Thymus (tissue), 11 donors: ENCODE results near the gene ATP5F1C. TPM values are rescaled to one million over a fixed set of nuclear protein-coding genes. Genes with fewer than 3 reads are reported as not detected.

Source experiments
- DNase-seq, 9 donors: peaks; one replicate each; pipeline ENCODE4 v3.0.0-alpha.2; 2013; ENCODE audit warnings: low spot score in 9 of 9, low read depth in 6 of 9, missing footprints in 1 of 9
- H3K27ac ChIP-seq, 2 donors: one replicate each; pipeline ENCODE4 v1.5.1; 2013; ENCODE audit warnings: control low read depth in 1 of 2, low read depth in 1 of 2, low read length in 1 of 2, mild to moderate bottlenecking in 1 of 2, moderate library complexity in 1 of 2
- H3K27me3 ChIP-seq, 2 donors: one replicate each; pipeline ENCODE4 v1.5.1; 2013; ENCODE audit warnings: low read length in 1 of 2; ENCODE audit not compliant: control insufficient read depth in 2 of 2, insufficient read depth in 1 of 2
- H3K36me3 ChIP-seq, 2 donors: one replicate each; pipeline ENCODE4 v1.5.1; 2013; ENCODE audit warnings: low read length in 1 of 2, mild to moderate bottlenecking in 1 of 2, moderate library complexity in 1 of 2; ENCODE audit not compliant: control insufficient read depth in 2 of 2, insufficient read depth in 2 of 2
- H3K4me1 ChIP-seq, 2 donors: one replicate each; pipeline ENCODE4 v1.5.1; 2013; ENCODE audit warnings: low read length in 2 of 2; ENCODE audit not compliant: control insufficient read depth in 2 of 2, insufficient read depth in 2 of 2
- H3K4me3 ChIP-seq, 2 donors: one replicate each; pipeline ENCODE4 v1.5.1; 2013; ENCODE audit warnings: low read length in 2 of 2, control low read depth in 1 of 2, mild to moderate bottlenecking in 1 of 2
- H3K9me3 ChIP-seq, 2 donors: one replicate each; pipeline ENCODE4 v1.5.1; 2013; ENCODE audit warnings: low read length in 1 of 2, mild to moderate bottlenecking in 1 of 2; ENCODE audit not compliant: control insufficient read depth in 2 of 2, insufficient read depth in 1 of 2
- WGBS: extraction: QIAGEN DNeasy Blood & Tissue Kit; methylation state at CpG from one replicate; pipeline ENCODE4 v1.1.7; 2013; 5-methylcytosine and 5-hydroxymethylcytosine counted together
- polyA plus RNA-seq: library from polyadenylated mRNA; stranded (reverse); fragments of 200-250 nt; gene quantifications from one replicate; pipeline ENCODE4 v1.2.3, GENCODE V29; 2013
- total RNA-seq: library from RNA; stranded (reverse); fragments of 120-200 nt; gene quantifications from one replicate; pipeline ENCODE4 v1.2.4, GENCODE V29; 2013
- donor health status: healthy.

Gene ATP5F1C
- total and polyA plus RNA-seq, 2 donors = 257 to 491 TPM

- peaks cover 6 to 12% of the 10 kb centered on the region in 2 donors for H3K36me3 ChIP-seq
- no peaks in the 10 kb centered on the region for H3K27me3 ChIP-seq
- no peak for DNase-seq
- H3K4me1 ChIP-seq = peaks cover 10 to 15% of the 10 kb centered on the region in 2 donors
- H3K4me3 ChIP-seq = no peak overlapping the region
- no peaks in the 10 kb centered on the region for H3K9me3 ChIP-seq
- no peak overlapping the region for H3K27ac ChIP-seq
- 77% methylated on average over 3 of the region's 3 CpGs for WGBS
Observed at GRCh38 chr10:7786430-7786829, 1.5 kb upstream of the ATP5F1C start.

GRCh38 chr10:7787150-7787856 is 674 bp upstream of the ATP5F1C start:
- 3% methylated on average over 26 of the region's 26 CpGs for WGBS
- DNase-seq = peak in 3 of 9 donors; percentile 7 to 14 (median 11)
- peaks cover 10 to 15% of the 10 kb centered on the region in 2 donors for H3K4me1 ChIP-seq

GRCh38 chr10:7788639-7789286 is 786 bp downstream of the ATP5F1C start:
- Histone ChIP-seq H3K4me3 (peak overlapping the region; percentile 77 to 94), H3K36me3 (peaks cover 7 to 20% of the 10 kb centered on the region in 2 donors), H3K9me3 (no peaks in the 10 kb centered on the region), H3K4me1 (peaks cover 10 to 15% of the 10 kb centered on the region in 2 donors), H3K27me3 (no peaks in the 10 kb centered on the region), H3K27ac (peak overlapping the region; percentile 50 to 88)
- peak in 6 of 9 donors; percentile 23 to 77 (median 39) for DNase-seq
- WGBS = 7% methylated on average over 25 of the region's 25 CpGs

More at GRCh38 chr10:7787150-7787856, 674 bp upstream of the ATP5F1C start:
- peak overlapping the region; percentile 77 to 94 for H3K4me3 ChIP-seq
- H3K36me3 ChIP-seq = peaks cover 7 to 16% of the 10 kb centered on the region in 2 donors
- H3K9me3 ChIP-seq = no peaks in the 10 kb centered on the region
- peak overlapping the region; percentile 34 to 64 for H3K27ac ChIP-seq
- H3K27me3 ChIP-seq = no peaks in the 10 kb centered on the region

- H3K4me1 ChIP-seq = peaks cover 10 to 15% of the 10 kb centered on the region in 2 donors
- DNase-seq = no peak
- no peaks in the 10 kb centered on the region for H3K27me3 ChIP-seq
- no peaks in the 10 kb centered on the region for H3K9me3 ChIP-seq
- WGBS = 61% methylated on average over 3 of the region's 3 CpGs
- H3K4me3 ChIP-seq = peak overlapping the region in 1 of 2 donors; percentile 94
- no peak overlapping the region for H3K27ac ChIP-seq
- H3K36me3 ChIP-seq = peaks cover 3 to 16% of the 10 kb centered on the region in 2 donors
Observed at GRCh38 chr10:7789390-7789789, 1.4 kb downstream of the ATP5F1C start.

GRCh38 chr10:7792541-7792940 is 4.6 kb downstream of the ATP5F1C start:
- Histone ChIP-seq H3K9me3 (no peaks in the 10 kb centered on the region), H3K27me3 (no peaks in the 10 kb centered on the region), H3K4me1 (peaks cover 4 to 8% of the 10 kb centered on the region in 2 donors), H3K27ac (no peak overlapping the region), H3K36me3 (peaks cover 10 to 23% of the 10 kb centered on the region in 2 donors), H3K4me3 (no peak overlapping the region)
- 92% methylated on average over 1 of the region's 1 CpG for WGBS
- no peak for DNase-seq

- Histone ChIP-seq H3K4me1 (peaks cover 0 to 1% of the 10 kb centered on the region in 2 donors), H3K27ac (no peak overlapping the region)
Observed at GRCh38 chr10:7794251-7795026, 6.5 kb downstream of the ATP5F1C start.

GRCh38 chr10:7795605-7796004 is 7.6 kb downstream of the ATP5F1C start:
- Histone ChIP-seq H3K9me3 (no peaks in the 10 kb centered on the region), H3K27ac (no peak overlapping the region), H3K4me1 (no peaks in the 10 kb centered on the region), H3K27me3 (no peaks in the 10 kb centered on the region), H3K36me3 (peaks cover 22 to 42% of the 10 kb centered on the region in 2 donors), H3K4me3 (no peak overlapping the region)
- 96% methylated on average over 4 of the region's 4 CpGs for WGBS
- no peak for DNase-seq

More at GRCh38 chr10:7794251-7795026, 6.5 kb downstream of the ATP5F1C start:
- WGBS = 95% methylated on average over 4 of the region's 4 CpGs
- Histone ChIP-seq H3K27me3 (no peaks in the 10 kb centered on the region), H3K9me3 (no peaks in the 10 kb centered on the region), H3K36me3 (peaks cover 20 to 38% of the 10 kb centered on the region in 2 donors), H3K4me3 (no peak overlapping the region)
- DNase-seq = no peak

GRCh38 chr10:7797582-7797981 is 9.6 kb downstream of the ATP5F1C start:
- Histone ChIP-seq H3K36me3 (peaks cover 23 to 52% of the 10 kb centered on the region in 2 donors), H3K27ac (no peak overlapping the region)
- WGBS = 93% methylated on average over 6 of the region's 6 CpGs

More at GRCh38 chr10:7797582-7797981, 9.6 kb downstream of the ATP5F1C start:
- Histone ChIP-seq H3K27me3 (no peaks in the 10 kb centered on the region), H3K9me3 (no peaks in the 10 kb centered on the region), H3K4me1 (no peaks in the 10 kb centered on the region), H3K4me3 (no peak overlapping the region)
- DNase-seq = no peak
